Urothelium cell line (cell line): ENCODE measurements around the gene LY6G6F.

Source experiments
- DNase-seq: peaks from one replicate; pipeline ENCODE4 v3.0.0; 2011; ENCODE audit warnings: low spot score, mixed read lengths
- FAIRE-seq: peaks from 2 replicates; lab custom pipeline; 2011; peaks lifted over from hg19 to GRCh38; lab: Jason Lieb, UNC

LY6G6F gene

GRCh38 chr6:31722173-31722572 lies 15.5 kb downstream of the LY6G6F start:
- DNase-seq (no peak), FAIRE-seq (no peak)

- DNase-seq: no peak
- no peak for FAIRE-seq
These were observed 16.7 kb downstream of the LY6G6F start, which contains the start of gene MPIG6B for GRCh38 chr6:31723245-31723979. Gene MPIG6B, plus strand, starts transcription at chr6:31723373. Its CDS starts 11 bp downstream, at chr6:31723384.

DNA sequence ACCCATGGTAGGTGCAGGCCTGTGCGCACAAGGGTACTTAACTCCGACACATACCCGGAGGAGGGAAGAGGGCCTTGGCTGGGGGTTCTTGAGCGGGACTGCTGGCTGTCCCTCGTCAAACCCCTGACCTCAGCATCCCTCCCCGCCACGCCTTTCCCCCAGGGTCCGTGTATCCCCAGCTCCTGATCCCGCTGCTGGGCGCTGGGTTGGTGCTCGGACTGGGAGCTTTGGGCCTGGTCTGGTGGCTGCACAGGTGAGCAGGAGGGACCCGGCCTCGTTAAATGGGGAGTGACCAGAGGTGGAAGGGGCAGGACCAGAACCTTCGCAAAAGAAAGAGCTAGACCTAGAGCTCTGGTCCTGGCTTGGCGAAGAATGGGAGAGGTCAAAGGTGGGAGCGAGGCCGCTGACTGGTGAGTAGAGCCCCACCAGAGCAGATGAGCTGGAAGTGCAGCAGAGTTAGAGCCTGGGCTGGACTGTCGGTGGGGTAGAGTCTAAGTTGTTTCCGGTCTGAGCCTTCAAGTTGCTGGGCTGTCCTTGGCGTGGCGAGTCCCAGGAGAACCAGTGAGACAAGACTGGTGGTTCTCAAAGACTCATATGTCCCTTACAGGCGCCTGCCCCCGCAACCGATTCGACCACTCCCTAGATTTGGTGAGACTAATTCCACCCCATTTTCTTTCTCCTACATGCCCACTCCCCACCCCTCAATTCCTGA lies 17.5 kb downstream of the LY6G6F start:
- DNase-seq: no peak
- no peak for FAIRE-seq

- DNase-seq (no peak), FAIRE-seq (no peak)
These were observed 19.1 kb downstream of the LY6G6F start for GRCh38 chr6:31725502-31726350.

DNA sequence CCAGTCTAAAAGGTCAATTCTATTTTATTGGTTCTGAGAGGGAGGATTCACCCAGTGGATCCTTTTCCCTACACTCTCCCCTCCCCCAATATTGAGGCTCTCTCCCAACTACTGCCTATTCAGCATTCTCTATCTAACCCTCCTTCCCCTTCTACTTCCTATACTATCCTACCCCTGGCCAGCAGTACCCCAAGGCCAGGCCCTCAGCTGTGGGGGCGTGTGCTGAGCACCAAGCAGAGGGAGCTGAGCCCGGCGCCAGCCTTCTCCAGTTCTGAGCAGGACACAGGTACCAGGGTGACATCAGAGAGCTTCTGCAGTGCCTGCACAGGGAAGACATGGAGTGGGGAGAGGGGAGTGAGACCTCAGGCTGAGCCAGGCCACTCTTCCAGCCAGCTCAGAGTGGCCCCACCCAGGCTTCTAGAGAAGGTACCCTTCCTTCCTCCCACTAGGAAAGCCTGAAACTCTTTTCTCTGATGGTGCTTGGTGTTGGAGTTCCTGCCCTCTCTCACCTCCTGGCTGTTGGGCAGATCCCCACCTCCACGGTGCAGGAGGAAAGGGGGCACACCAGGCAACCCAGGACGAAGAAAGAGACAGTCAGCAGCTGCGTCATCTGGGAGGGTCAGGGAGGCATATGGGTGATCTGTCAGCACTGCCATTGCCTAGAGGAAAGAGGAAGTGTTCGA lies 20.5 kb downstream of the LY6G6F start:
- FAIRE-seq (no peak), DNase-seq (no peak)

GRCh38 chr6:31727717-31728671 lies 21.3 kb downstream of the LY6G6F start:
- DNase-seq (no peak), FAIRE-seq (no peak)

- DNase-seq (no peak), FAIRE-seq (no peak)
These were observed 22.3 kb downstream of the LY6G6F start, which contains the start of gene DDAH2 for GRCh38 chr6:31728767-31729514. Gene DDAH2, minus strand, starts transcription at chr6:31729299. Its CDS starts 138 bp downstream, at chr6:31729161.

GRCh38 chr6:31729515-31729978 lies 22.9 kb downstream of the LY6G6F start:
- DNase-seq (peak; percentile 89), FAIRE-seq (no peak)

GRCh38 chr6:31729979-31730630 lies 23.4 kb downstream of the LY6G6F start:
- DNase-seq (peak; percentile 91), FAIRE-seq (no peak)

GRCh38 chr6:31730631-31731086 lies 24.0 kb downstream of the LY6G6F start:
- FAIRE-seq (no peak), DNase-seq (no peak)

GRCh38 chr6:31732029-31732428 lies 25.4 kb downstream of the LY6G6F start:
- DNase-seq: no peak
- no peak for FAIRE-seq

- FAIRE-seq (no peak), DNase-seq (no peak)
These were observed 27.1 kb downstream of the LY6G6F start for GRCh38 chr6:31733734-31734133.

DNA sequence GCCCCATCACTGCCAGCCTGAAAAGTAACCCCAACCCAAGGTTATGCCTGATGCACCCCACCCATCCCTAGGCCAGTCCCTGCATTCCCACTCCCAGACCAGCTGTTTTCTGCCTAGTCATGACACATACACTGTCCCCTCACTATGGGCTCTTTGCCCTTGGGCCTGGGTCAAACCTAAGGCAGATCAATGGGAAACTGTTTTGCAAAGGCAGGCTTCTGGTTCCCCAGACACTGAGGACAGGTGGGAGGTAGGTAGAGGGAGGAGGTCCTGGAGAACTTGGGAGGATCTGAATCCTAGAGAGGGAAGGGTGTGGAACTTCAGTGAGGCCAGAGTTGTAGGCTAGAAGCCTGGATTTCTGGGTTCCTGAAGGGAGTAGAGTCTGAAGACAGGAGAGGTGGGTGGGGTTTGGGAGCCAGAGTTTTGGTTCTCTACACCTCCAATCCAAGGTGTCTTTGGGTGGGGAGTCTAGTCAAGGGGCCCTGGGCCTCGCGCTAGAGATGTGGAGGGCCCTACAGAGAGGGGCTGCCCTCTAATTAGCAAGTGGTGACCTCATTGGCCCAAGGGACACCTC lies 27.7 kb downstream of the LY6G6F start:
- no peak for FAIRE-seq
- no peak for DNase-seq

DNA sequence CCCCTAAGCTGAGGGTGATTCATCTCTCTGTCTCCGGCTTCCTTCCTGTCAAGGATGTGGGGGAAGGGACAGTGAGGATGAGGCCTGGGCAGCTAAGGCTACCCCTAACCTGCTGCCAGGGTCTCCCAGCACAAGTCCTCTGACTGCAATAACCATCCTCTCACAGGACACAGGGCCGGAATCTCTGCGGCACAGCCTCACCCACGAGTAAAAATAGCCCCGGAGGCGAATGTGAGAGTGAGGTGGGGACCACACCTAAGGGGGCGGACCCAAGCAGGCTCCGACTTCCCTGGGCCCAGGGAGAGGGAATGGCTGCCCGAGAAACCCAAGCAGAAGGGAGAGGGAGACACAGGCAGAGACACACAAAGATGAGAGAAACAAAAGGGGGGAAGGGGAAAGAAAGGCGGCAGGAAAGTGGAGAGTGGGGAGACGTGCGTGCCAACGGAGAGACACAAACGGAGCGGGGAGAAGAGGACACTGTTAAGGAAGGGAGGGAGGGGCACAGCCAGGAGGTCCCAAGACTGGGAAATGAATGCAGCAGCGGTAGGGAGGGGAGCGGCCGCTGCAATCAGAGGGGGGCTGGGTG lies 28.2 kb downstream of the LY6G6F start:
- DNase-seq: peak; percentile 82
- no peak for FAIRE-seq

GRCh38 chr6:31736021-31736767 lies 29.5 kb downstream of the LY6G6F start, which contains the start of gene CLIC1:
Gene CLIC1, minus strand, starts transcription at chr6:31736530. Its CDS starts 230 bp downstream, at chr6:31736300.
- DNase-seq (peak; percentile 90), FAIRE-seq (no peak)

DNA sequence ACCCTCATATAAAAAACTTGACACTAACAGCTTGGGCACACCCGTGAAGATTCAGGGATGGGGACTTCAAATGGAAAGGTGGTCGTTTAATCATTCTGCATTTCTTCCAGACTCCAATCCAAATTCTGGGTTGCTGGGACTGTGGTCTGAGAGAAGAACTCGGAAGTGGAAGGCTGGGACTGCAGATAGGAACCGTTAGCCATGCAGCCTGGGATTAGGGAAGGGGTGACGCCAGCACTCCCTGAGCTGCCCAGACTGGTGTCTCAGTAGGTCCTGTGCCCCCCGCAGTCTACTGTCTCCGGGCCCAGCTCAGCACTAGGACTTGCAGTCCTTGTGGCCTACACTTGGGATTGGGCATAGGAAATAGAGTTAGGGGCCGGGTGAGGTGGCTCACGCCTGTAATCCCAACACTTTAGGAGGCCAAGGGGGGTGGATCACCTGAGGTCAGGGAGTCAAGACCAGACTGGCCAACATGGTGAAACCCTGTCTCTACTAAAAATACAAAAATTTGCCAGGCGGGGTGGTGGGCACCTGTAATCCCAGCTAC lies 30.2 kb downstream of the LY6G6F start:
- DNase-seq: no peak
- no peak for FAIRE-seq
